ENCODE data around the gene CEP19.
"Not testable (repeated sequence)": the region's sequence is repeated elsewhere in the genome, so short reads cannot be mapped to it uniquely, and the experiment has no call there.

CEP19 gene

GRCh38 chr3:196735751-196736150 lies 23.7 kb upstream of the CEP19 start:
- Mint-ChIP-seq H3K27ac (no peak overlapping the region), H3K4me3 (no peak overlapping the region), H3K4me1 (peaks cover 10% of the 10 kb centered on the region), H3K36me3 (peaks cover 63% of the 10 kb centered on the region), H3K9me3 (peaks cover 2% of the 10 kb centered on the region)
- DNase-seq (ENCODE audit: low spot score in 2 of 2) (no peak), ATAC-seq (no peak)

DNA sequence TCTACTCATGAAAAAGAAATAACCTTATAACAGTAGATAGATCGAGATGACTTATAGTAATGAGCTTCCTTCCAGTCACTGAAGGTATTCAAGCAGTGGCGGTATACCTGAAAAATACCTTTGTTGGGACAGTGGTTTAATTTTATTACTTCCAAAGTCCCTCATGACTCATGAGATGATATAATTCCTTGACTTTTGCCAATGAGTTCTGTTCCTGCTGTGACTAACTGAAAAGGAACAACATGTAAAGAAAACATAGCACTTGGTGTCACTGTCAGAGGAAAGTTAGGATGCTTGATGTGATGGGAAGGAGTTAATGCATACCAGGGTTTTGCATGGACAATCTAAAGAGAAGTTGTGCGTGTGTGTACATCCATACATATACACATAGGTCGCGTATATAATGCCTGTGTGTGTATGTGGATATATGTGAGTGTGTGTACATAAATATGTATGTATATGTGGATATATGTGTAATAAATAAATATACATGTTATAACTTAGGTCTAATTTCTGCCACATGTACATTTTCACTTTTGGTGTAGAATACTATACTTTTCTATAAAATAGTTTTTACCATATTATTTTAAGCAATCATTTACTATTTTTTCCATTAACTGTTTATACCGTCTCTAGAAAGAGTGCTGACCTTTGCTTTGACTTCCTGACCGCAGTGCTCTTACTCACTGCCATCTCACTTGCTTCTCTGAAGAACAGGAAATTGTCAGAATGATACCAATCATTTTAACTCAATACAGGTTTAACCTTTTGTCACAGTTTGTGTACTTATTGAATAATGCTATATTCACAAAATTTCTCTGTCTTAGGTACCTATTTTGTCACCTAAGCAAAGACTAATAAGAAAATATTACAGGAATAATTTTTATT lies 15.0 kb upstream of the CEP19 start:
- Mint-ChIP-seq H3K9me3 (no peaks in the 10 kb centered on the region), H3K4me1 (peaks cover 39% of the 10 kb centered on the region), H3K27ac (peak overlapping the region; percentile 68), H3K4me3 (peak overlapping the region; percentile 8), H3K36me3 (peaks cover 84% of the 10 kb centered on the region)
- DNase-seq (ENCODE audit: low spot score in 2 of 2) (no peak), ATAC-seq (peak; percentile 100)

- H3K9me3 Mint-ChIP-seq, result no peaks in the 10 kb centered on the region
- H3K36me3 Mint-ChIP-seq, result peaks cover 79% of the 10 kb centered on the region
- ATAC-seq (no peak), DNase-seq (ENCODE audit: low spot score in 2 of 2) (no peak)
- no peak overlapping the region for H3K27ac Mint-ChIP-seq
- H3K4me3 Mint-ChIP-seq, result no peak overlapping the region
- peaks cover 22% of the 10 kb centered on the region for H3K4me1 Mint-ChIP-seq
Measured at GRCh38 chr3:196721097-196721496, 9.0 kb upstream of the CEP19 start.

GRCh38 chr3:196717162-196717561 lies 5.1 kb upstream of the CEP19 start:
- Mint-ChIP-seq H3K36me3 (peaks cover 50% of the 10 kb centered on the region), H3K4me1 (peaks cover 12% of the 10 kb centered on the region)
- H3K9me3 Mint-ChIP-seq; H3K4me3 Mint-ChIP-seq; H3K27ac Mint-ChIP-seq; ATAC-seq; DNase-seq (ENCODE audit: low spot score in 2 of 2): not testable (repeated sequence)

DNA sequence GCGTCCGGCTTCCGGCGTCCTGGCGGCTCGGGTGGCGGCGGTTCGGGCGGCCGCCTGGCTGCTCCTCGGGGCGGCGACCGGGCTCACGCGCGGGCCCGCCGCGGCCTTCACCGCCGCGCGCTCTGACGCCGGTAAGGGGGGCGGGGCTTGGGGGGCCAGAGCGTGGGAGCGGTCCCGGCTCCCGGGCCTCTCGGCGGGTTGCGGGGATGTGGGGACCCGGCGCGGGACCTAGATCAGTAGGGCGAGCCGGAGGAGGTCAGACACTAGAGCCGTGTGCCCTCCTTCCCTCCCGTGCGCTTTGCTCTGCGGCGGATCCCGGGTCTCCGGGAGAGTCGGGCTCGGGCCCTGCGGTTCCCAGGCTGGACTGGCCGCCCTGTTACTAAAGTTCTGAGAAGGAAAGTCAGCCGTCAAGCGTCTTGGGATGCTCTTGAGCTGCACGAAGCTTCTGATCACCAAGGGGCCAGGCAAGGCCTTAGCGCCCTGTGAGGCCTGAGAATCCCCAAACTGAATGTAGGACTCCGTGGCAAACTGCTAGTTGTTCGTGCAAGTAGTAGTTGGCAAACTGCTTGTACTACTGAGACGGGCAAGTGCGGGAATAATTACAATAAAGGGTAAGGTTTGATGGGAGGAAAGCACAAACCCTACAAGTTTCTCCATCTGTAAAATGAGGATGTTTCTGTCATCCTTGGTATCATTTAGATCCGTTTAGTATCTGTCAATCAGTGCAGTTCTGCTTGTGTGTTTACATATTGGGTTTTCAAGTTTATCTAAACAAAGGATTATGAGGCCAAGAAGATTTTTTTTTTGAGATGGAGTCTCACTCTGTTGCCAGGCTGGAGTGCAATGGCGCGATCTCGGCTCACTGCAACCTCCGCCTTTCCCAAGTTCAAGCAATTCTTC lies 714 bp upstream of the CEP19 start:
- no peak for DNase-seq (ENCODE audit: low spot score in 2 of 2)
- Mint-ChIP-seq H3K27ac (peak overlapping the region; percentile 84), H3K4me1 (peaks cover 15% of the 10 kb centered on the region), H3K36me3 (peaks cover 21% of the 10 kb centered on the region), H3K4me3 (peak overlapping the region; percentile 80), H3K9me3 (no peaks in the 10 kb centered on the region)
- peak; percentile 67 for ATAC-seq

GRCh38 chr3:196708467-196708866 lies 3.6 kb downstream of the CEP19 start:
- H3K4me3 Mint-ChIP-seq, result no peak overlapping the region
- H3K9me3 Mint-ChIP-seq, result no peaks in the 10 kb centered on the region
- no peak for ATAC-seq
- H3K4me1 Mint-ChIP-seq, result peaks cover 15% of the 10 kb centered on the region
- no peak overlapping the region for H3K27ac Mint-ChIP-seq
- no peak for DNase-seq (ENCODE audit: low spot score in 2 of 2)
- H3K36me3 Mint-ChIP-seq, result peaks cover 17% of the 10 kb centered on the region

- H3K4me3 Mint-ChIP-seq, result no peak overlapping the region
- ATAC-seq (no peak), DNase-seq (ENCODE audit: low spot score in 2 of 2) (no peak)
- H3K4me1 Mint-ChIP-seq, result peaks cover 15% of the 10 kb centered on the region
- peaks cover 11% of the 10 kb centered on the region for H3K36me3 Mint-ChIP-seq
- H3K27ac Mint-ChIP-seq, result no peak overlapping the region
- no peaks in the 10 kb centered on the region for H3K9me3 Mint-ChIP-seq
Measured at GRCh38 chr3:196707566-196707965, 4.5 kb downstream of the CEP19 start.

DNA sequence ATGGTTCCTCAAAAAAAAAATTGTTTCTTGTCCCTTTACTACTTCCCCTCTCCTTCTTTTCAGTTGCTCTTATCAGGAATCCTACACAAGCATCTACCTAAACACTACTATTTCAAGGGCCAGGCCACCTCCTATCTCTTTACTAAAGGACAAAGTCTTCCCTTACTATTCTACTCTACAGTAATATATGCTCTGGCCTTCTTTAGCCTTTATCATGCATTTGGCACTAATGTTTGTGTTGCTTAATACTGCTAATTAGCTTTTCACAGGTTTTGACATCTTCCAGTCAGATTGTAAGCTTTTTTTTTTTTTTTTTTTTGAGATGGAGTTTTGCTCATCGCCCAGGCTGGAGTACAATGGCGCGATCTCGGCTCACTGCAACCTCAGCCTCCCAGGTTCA lies 5.3 kb downstream of the CEP19 start:
- Mint-ChIP-seq H3K27ac (no peak overlapping the region), H3K9me3 (no peaks in the 10 kb centered on the region), H3K4me1 (peaks cover 13% of the 10 kb centered on the region), H3K36me3 (peaks cover 7% of the 10 kb centered on the region), H3K4me3 (no peak overlapping the region)
- no peak for DNase-seq (ENCODE audit: low spot score in 2 of 2)
- ATAC-seq, result no peak

GRCh38 chr3:196706327-196706726 lies 5.7 kb downstream of the CEP19 start:
- Mint-ChIP-seq H3K4me1 (peaks cover 9% of the 10 kb centered on the region), H3K27ac (no peak overlapping the region), H3K4me3 (no peak overlapping the region), H3K36me3 (peaks cover 3% of the 10 kb centered on the region), H3K9me3 (no peaks in the 10 kb centered on the region)
- ATAC-seq, result no peak
- no peak for DNase-seq (ENCODE audit: low spot score in 2 of 2)

DNA sequence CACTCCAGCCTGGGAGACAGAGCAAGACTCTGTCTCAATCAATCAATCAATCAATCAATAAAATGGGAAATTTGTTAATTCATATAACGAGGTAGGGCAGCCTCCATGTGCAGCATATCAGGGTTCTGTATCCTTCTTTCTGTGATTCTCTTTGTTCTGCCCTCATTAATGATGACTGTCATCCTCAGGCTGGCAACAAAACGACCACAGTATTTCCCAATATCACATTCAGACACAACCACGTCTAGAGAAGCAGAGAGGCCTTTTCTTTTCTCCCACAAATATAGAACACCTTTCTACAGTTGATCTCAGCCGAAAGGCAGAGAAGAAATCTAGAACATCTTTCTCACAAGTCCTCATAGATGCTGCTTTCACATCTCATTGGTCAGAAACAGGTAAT lies 11.2 kb downstream of the CEP19 start:
- Mint-ChIP-seq H3K36me3 (peaks cover 7% of the 10 kb centered on the region), H3K27ac (no peak overlapping the region), H3K9me3 (no peaks in the 10 kb centered on the region), H3K4me3 (no peak overlapping the region), H3K4me1 (peaks cover 3% of the 10 kb centered on the region)
- DNase-seq (ENCODE audit: low spot score in 2 of 2), result no peak
- no peak for ATAC-seq

GRCh38 chr3:196699749-196700148 lies 12.3 kb downstream of the CEP19 start:
- H3K27ac Mint-ChIP-seq, result no peak overlapping the region
- H3K4me1 Mint-ChIP-seq, result peaks cover 12% of the 10 kb centered on the region
- ATAC-seq (no peak), DNase-seq (ENCODE audit: low spot score in 2 of 2) (no peak)
- no peaks in the 10 kb centered on the region for H3K9me3 Mint-ChIP-seq
- no peak overlapping the region for H3K4me3 Mint-ChIP-seq
- H3K36me3 Mint-ChIP-seq, result peaks cover 17% of the 10 kb centered on the region

GRCh38 chr3:196697270-196697669 lies 14.8 kb downstream of the CEP19 start:
- ATAC-seq, result no peak
- H3K27ac Mint-ChIP-seq, result no peak overlapping the region
- H3K4me3 Mint-ChIP-seq, result no peak overlapping the region

DNA sequence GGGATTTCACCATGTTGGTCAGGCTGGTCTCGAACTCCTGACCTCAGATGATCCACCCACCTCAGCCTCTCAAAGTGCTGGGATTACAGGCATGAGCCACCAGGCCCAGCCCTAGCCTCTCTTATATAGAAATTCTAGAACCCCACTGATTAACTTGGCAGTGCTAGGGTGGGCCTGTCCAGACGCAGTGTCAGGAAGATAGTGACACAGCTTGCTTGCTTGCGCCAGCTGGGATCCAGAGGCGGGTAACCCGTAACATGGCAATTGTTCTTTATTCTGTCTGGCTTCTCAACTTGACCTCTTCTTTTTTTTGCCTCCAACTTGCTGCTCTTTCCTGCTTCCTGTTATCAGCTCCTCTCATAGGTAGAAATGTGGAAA lies 16.2 kb downstream of the CEP19 start:
- DNase-seq (ENCODE audit: low spot score in 2 of 2), result no peak
- peak overlapping the region; percentile 47 for H3K4me3 Mint-ChIP-seq

More at GRCh38 chr3:196697270-196697669, 14.8 kb downstream of the CEP19 start:
- peaks cover 30% of the 10 kb centered on the region for H3K36me3 Mint-ChIP-seq
- no peak for DNase-seq (ENCODE audit: low spot score in 2 of 2)
- peaks cover 12% of the 10 kb centered on the region for H3K4me1 Mint-ChIP-seq
- no peaks in the 10 kb centered on the region for H3K9me3 Mint-ChIP-seq

DNA sequence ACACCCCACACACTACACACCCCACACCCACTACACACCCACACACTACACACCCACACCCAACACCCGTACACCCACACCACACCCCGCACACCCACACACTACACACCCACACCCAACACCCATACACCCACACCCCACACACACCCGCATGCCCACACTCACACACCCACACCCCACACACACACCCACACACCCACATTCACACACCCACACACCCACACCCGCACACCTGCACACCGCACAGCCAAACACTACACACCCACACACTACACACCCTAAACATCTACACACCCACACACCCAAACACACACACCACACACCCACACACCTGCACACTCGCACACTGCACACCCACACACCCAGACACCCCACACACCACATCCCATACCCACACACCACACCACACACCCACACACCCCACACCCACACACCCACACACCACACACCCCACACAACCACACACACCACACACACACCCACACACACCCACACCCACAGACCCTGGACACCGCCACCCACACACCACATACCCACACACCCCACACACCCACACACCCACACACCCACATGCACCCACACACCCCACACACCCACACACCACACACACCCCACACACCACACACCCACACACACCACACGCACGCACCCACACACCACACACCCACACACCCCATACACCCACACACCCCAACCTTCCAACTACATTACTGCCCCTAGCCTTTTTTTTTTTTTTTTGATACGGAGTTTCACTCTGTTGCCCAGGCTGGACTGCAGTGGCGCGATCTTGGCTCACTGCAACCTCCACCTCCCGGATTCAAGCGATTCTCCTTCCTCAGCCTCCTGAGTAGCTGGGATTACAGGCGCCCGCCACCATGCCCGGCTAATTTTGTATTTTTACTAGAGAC lies 16.9 kb downstream of the CEP19 start:
- H3K9me3 Mint-ChIP-seq, result no peaks in the 10 kb centered on the region
- H3K4me1 Mint-ChIP-seq, result peaks cover 12% of the 10 kb centered on the region
- H3K27ac Mint-ChIP-seq, result peak overlapping the region; percentile 99
- DNase-seq (ENCODE audit: low spot score in 2 of 2), result no peak
- peaks cover 30% of the 10 kb centered on the region for H3K36me3 Mint-ChIP-seq
- peak overlapping the region; percentile 47 for H3K4me3 Mint-ChIP-seq
- peak; percentile 42 for ATAC-seq

More for the DNA sequence above, 16.2 kb downstream of the CEP19 start:
- H3K9me3 Mint-ChIP-seq, result no peaks in the 10 kb centered on the region
- peak; percentile 68 for ATAC-seq
- H3K36me3 Mint-ChIP-seq, result peaks cover 30% of the 10 kb centered on the region
- H3K4me1 Mint-ChIP-seq, result peaks cover 12% of the 10 kb centered on the region
- peak overlapping the region; percentile 99 for H3K27ac Mint-ChIP-seq

GRCh38 chr3:196694202-196694638 lies 17.8 kb downstream of the CEP19 start:
- peak; percentile 48 for ATAC-seq
- Mint-ChIP-seq H3K4me3 (no peak overlapping the region), H3K27ac (peak overlapping the region; percentile 89), H3K36me3 (peaks cover 30% of the 10 kb centered on the region), H3K4me1 (peaks cover 12% of the 10 kb centered on the region), H3K9me3 (no peaks in the 10 kb centered on the region)
- DNase-seq (ENCODE audit: low spot score in 2 of 2), result no peak

Measured in stimulated activated effector memory CD8-positive, alpha-beta T cell treated with anti-CD3 and anti-CD28 coated beads, Interleukin-12 subunit alpha, Interleukin-12 subunit beta, amount 100 ng/mL, for 72 hours (primary cell).